KOPT-K1 (cell line): ENCODE measurements around the gene ZMAT2.
"Not testable (repeated sequence)": the region's sequence is repeated elsewhere in the genome, so short reads cannot be mapped to it uniquely, and the experiment has no call there.

Experiments used
- H3K27ac ChIP-seq: fragments of 200-600 bp; sonication (generic); 2 replicates; pipeline ENCODE4 v1.5.1; 2016; ENCODE audit warnings: antibody characterized with exemption, mild to moderate bottlenecking, low read depth, low read length; ENCODE audit not compliant: poor library complexity, severe bottlenecking
- H3K36me3 ChIP-seq: fragments of 200-600 bp; sonication (generic); 2 replicates; pipeline ENCODE4 v1.5.1; 2017; ENCODE audit warnings: antibody characterized with exemption, mild to moderate bottlenecking, low read length, moderate library complexity; ENCODE audit not compliant: insufficient read depth
- H3K9me3 ChIP-seq: fragments of 200-600 bp; sonication (generic); 2 replicates; pipeline ENCODE4 v1.5.1; 2017; ENCODE audit warnings: antibody characterized with exemption, low read length, mild to moderate bottlenecking; ENCODE audit not compliant: insufficient read depth, poor library complexity, severe bottlenecking

Gene ZMAT2, protein sequence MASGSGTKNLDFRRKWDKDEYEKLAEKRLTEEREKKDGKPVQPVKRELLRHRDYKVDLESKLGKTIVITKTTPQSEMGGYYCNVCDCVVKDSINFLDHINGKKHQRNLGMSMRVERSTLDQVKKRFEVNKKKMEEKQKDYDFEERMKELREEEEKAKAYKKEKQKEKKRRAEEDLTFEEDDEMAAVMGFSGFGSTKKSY

DNA sequence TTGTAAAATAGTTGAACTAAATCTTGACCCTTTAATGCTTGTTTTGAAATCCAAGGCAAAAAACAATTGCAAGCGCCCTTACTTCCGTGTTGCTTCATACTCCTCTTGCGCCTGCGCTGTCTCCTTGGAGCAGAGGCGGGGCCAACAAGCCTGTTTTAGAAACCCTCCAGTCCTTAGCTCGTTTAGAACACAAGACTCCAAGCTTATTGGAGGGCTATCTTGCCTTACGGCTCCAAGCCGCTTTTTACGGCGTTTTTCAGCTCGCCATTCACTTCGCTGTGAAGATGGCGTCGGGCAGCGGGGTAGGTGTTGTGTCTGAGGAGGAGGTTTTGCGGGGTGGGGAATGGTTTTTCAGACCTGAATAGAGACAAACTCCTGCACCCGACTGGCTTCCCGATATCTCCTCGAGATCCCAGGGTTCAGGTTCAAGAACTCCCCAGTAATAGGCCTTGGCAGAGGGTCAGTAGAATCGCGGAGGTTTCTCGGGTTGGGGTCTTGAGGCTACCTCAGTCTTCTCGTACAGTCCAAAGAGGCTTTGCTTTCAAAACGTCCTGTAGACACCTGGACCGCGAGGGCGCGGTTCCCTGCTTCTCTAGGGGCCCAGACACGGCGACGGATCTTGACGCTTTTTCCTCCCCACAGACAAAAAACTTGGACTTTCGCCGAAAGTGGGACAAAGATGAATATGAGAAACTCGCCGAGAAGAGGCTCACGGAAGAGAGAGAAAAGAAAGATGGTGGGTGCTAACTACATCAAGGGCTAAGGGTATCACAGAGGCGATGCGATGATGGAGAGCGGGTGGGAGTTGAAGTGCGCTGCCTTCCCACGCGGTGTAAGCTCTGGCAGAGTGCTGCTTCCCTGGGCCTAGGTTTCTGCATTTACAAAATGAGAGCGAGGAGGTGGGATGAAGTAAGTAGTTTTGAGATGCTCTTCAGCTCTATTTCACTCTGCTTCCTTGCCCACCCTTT is at the start of gene ZMAT2:
ZMAT2 (plus strand) TSS at position 271 of the 968 bp plus-strand sequence; CDS start at position 285, 14 bp downstream.
- peak within 1 kb of the TSS; percentile 57 for H3K27ac ChIP-seq
- H3K36me3 ChIP-seq = peaks cover 87% of the 10 kb centered on the region
- no peaks in the 10 kb centered on the region for H3K9me3 ChIP-seq

DNA sequence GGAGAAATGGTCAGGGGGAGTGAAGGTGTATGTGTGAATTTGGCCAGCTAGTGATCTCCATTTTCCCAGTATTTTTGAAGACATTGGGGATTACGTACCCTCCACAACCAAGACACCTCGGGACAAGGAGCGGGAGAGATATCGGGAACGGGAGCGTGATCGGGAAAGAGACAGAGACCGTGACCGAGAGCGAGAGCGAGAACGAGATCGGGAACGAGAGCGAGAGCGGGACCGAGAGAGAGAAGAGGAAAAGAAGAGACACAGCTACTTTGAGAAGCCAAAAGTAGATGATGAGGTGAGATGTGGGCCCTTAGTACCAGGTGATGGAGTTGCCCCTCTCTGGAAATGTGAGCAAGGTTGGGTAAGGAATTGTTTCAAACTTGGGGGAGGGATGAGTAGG is 41.4 kb upstream of the ZMAT2 start:
- peaks cover 96% of the 10 kb centered on the region for H3K36me3 ChIP-seq

DNA sequence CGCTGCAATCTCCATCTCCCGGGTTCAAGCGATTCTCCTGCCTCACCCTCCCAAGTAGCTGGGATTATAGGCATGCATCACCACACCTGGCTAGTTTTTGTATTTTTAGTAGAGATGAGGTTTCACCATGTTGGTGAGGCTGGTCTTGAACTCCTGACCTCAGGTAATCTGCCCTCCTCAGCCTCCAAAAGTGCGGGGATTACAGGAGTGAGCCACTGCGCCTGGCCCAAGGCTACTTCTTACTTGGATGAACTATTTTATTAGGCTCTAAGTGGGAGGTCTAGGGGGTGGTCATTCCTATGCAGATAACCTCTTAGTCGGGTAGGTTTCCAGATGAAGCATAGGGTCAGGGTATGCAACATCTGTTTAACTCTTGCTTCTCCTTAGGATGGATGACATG is 39.9 kb upstream of the ZMAT2 start:
- peaks cover 81% of the 10 kb centered on the region for H3K36me3 ChIP-seq

More for the DNA sequence above, 41.4 kb upstream of the ZMAT2 start:
- Histone ChIP-seq H3K9me3 (no peaks in the 10 kb centered on the region), H3K27ac (no peak overlapping the region)

DNA sequence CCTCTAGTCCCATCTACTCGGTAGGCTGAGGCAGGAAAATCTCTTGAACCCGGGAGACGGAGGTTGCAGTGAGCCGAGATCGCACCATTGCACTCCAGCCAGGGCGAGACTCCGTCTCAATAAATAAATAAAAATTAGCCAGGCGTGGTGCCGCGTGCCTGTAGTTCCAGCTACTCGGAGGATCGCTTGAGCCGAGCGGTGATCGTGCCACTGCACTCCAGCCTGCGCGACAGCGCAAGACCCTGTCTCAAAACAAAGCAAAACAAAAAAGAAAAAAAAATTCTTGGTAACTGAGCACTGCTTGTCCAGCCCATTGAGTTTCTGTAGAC is 36.3 kb upstream of the ZMAT2 start:
- H3K9me3 ChIP-seq = no peaks in the 10 kb centered on the region
- peak overlapping the region; percentile 79 for H3K27ac ChIP-seq
- H3K36me3 ChIP-seq = peaks cover 71% of the 10 kb centered on the region

More for the DNA sequence above, 39.9 kb upstream of the ZMAT2 start:
- not testable (repeated sequence) for H3K9me3 ChIP-seq, H3K27ac ChIP-seq

DNA sequence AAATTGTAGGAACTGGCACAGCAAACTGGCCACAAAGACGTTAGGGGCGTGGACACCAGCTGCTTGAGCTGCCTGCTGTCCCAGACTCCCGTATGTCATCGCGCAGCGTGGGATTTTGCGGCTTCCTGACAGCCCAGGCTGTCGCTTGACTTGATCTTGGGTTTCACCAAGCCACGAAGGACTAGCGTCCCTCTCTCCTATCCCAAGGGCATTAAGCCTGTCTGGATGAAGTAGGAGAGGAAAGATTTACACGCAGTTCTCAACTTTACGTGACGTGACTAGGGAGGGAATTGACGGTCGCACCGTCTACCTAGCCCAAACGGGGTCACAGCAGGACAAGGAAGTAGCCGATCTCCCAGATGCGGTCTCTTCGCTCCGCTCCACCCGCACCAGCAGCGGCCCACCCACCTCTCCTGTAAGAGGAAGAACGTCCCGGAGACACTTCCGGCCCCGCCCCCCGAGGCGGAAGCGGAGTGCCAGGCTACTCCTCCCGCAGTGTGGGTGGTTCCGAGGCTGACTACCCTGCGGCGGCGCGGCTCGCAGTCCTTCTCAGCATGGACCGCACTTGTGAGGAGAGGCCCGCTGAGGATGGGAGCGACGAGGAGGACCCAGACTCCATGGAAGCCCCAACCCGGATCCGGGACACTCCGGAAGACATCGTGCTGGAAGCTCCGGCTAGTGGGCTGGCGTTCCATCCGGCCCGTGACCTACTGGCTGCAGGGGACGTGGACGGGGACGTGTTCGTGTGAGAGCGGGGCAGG is 35.7 kb upstream of the ZMAT2 start, which contains the start of gene WDR55:
WDR55 (plus strand) TSS at position 546 of the 761 bp plus-strand sequence; CDS start at position 555, 9 bp downstream.
- peak within 1 kb of the TSS; percentile 79 for H3K27ac ChIP-seq
- H3K36me3 ChIP-seq = peaks cover 71% of the 10 kb centered on the region
- no peaks in the 10 kb centered on the region for H3K9me3 ChIP-seq

DNA sequence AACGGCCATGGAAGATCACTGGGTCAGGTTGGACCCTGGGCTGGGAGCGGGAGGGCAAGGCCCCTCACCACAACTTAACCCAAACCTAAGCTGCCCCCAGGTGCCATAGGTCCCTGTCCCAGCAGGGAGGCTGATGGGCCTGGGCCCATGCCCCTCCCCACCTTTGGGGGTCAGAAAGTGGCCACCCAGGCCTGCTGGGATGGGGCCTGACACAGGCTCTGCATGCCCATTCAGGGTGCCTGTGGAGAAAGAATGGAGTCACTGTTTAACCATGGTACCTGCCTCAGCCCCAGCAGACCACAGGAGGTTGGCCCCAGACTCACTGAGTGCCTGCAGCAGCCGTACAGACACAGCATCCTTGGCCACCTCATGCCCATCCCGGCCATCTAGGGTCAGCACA is 29.2 kb upstream of the ZMAT2 start:
- H3K9me3 ChIP-seq, H3K27ac ChIP-seq: not testable (repeated sequence)
- peaks cover 96% of the 10 kb centered on the region for H3K36me3 ChIP-seq

DNA sequence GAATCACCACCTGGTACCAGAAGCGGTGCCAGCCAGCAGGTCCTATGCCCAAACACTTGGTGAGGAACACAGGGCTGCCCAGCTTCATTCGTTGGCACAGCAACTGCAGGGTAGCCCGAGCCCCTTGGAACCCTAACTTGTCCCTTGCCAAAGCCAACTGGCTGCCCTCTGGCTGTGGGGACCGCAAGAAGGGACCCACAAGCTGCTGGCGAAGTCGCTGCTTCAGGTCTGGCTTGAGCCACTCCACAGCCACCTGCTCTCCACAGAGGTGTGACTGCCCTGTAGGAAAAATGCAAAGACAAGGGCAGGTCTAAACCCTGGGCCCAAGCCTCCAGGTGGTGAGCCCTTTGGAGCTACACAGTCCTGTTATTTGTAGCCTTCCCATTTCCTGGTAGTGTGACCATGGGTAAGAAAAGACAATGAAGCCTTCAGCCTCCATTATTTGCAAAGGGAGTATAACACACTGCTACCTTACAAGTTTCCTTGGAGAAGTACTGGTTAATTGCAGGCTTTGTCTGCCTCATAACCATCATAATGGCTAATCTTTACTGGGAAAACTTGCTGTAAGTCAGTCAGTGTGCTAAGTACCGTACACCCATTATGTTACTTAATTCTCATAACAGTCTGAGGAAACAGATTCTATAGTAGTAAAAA is 28.6 kb upstream of the ZMAT2 start:
- no peaks in the 10 kb centered on the region for H3K9me3 ChIP-seq
- no peak overlapping the region for H3K27ac ChIP-seq
- peaks cover 100% of the 10 kb centered on the region for H3K36me3 ChIP-seq

DNA sequence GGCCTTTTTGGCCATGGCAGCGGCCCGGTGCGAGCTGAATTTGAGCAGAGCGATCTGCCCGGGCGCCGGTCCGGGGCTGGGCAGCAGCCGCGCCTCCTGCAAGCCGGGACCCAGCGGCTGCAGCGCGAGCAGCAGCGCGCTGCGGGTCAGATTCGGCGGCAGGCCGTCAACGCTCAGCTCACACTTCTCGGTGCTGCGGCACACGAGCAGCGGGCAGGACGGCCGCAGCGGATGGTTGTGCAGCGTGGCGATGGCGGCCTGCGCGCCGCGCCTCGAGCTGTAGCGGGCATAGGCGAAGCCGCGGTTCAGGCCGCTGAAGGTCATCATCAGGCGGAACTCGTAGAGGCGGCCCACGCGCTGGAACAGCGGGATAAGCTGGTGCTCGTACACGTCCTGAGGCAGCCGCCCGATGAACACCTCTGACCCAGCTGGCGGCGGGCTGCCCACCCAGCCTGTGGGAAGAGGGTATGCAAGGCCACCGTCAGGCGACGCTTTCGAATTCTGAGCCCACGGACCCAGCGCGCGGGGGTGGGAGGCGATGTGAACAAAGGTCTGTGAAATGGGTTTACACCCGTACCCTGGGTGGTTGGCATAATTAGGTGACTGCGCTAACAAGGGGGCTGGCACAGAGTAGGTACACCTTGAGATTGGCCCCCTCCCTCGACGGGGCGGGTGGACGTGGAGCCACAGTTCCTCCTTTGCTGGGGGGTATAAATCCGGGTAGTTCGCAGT is 27.6 kb upstream of the ZMAT2 start:
- H3K36me3 ChIP-seq = peaks cover 100% of the 10 kb centered on the region
- no peaks in the 10 kb centered on the region for H3K9me3 ChIP-seq
- H3K27ac ChIP-seq = no peak overlapping the region

DNA sequence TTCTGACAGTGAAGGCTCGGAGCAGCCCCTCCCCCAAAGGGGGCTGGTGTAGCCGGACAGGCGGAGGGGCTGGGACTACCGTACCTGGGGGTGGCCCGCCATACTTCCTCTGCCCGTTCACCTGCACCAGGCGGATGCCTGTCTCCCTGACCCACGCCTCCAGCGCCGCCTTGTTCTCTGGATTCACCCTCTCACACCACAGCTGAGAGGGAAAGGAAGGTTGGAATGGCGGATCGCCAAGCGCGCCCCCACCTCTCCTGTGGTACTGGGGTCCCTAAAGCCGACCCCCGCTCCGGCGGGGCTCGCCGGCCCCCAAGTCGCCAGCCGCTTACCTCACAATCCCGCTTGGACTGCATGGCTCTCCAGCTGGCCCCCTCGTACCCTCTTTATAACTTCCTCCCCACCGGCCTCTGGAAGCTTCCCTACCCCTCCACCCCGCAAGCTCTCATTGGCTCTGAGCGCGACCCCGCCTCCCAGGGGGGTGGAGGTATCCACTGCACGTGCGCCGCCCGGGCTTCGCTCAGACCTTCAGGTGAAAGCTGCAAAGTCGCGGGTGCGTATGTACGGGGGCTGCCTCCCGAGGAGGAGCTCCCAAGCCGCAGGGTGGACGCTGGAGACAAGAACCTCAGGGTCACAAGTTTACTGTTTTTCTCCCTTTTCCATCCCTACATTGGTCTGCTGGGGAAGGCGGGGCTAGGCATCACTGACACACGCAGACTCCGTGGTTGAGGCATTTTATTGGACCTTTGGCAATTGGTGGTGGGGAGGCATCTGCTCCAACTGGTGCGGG is 26.9 kb upstream of the ZMAT2 start, which contains the start of gene DND1:
DND1 (minus strand) TSS at position 390 of the 790 bp plus-strand sequence; CDS start at position 356, 34 bp downstream.
- H3K27ac ChIP-seq = no peak within 1 kb of the TSS
- H3K36me3 ChIP-seq = peaks cover 100% of the 10 kb centered on the region
- H3K9me3 ChIP-seq = no peaks in the 10 kb centered on the region

DNA sequence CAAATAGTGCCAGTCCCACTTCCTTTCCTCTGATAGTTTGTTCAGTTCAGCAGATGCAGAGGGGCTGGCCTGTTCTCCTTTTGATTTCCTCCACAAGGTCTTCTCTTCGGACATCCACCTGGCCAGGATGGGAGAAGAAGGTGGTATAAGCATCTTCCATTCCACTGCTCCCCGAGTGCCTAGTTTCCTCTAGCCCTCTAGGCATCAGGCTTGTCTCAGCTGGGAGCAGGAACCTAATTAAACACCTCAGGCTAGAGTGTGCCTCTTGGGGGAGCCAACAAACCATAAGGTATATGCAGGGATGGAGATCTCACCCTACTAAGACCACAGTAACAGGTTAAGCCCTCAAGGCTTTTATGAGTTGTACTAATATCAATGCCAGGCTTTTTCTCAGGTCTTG is 26.0 kb upstream of the ZMAT2 start:
- H3K27ac ChIP-seq = no peak overlapping the region
- peaks cover 100% of the 10 kb centered on the region for H3K36me3 ChIP-seq
- H3K9me3 ChIP-seq = no peaks in the 10 kb centered on the region

DNA sequence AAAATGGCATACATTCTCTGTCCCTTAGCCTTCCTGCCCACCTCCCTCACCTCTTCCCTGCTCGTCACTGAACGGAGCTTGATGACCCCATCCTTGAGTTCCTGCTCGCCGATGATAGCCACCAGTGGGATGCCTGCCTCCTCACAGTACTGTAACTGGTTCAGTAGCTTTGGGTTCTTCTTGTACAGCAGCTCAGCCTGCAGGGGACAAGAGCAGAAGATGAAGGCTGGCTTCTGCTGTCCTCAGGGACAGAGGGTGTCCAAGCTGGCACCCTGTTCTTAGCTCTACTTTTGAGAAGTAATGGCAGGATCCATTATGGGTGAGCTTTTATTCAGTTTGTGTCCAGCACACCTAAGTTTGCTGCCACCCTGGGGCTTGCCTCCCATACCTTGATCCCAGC is 25.6 kb upstream of the ZMAT2 start:
- H3K36me3 ChIP-seq = peaks cover 100% of the 10 kb centered on the region
- no peaks in the 10 kb centered on the region for H3K9me3 ChIP-seq
- H3K27ac ChIP-seq = no peak overlapping the region

DNA sequence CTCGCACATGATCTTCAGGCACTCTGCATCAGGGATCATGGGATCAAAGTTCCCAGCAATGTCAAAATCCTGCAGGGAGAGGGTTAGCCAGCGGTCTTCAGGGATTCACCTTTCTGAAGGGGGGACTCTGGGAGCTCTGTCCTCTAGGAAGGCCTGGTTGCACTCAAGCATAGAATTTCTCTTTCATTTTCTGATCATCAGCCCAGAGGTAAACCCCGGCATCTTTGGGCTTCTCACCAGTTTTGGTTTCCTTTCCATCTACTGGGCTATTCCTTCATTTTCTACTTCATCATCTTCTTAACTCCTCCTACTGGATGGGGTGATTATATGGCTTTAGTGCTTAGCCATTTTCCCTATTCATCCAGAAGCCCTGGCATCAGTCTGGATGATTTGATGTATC is 22.3 kb upstream of the ZMAT2 start:
- H3K27ac ChIP-seq = no peak overlapping the region
- H3K9me3 ChIP-seq = no peaks in the 10 kb centered on the region
- peaks cover 93% of the 10 kb centered on the region for H3K36me3 ChIP-seq

DNA sequence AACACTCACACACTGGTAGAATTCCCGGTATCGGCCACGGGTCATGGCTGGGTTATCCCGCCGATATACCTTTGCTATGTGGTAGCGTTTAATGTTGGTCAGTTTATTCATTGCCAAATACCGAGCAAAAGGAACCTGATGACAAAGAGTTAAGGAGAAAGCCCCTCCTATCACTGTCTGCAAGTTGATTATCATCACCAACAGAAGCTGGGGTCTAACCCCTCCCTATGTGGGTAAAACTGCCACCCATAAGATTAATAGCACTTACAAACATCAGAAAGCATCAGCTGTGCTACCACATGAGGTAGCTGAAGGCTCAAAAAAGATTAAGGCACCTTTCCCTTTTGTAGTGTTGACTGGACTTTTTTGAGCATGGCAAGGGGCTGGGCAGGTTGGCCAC is 21.3 kb upstream of the ZMAT2 start:
- no peak overlapping the region for H3K27ac ChIP-seq
- H3K9me3 ChIP-seq = no peaks in the 10 kb centered on the region
- peaks cover 91% of the 10 kb centered on the region for H3K36me3 ChIP-seq
